ENCODE results near the gene SIPA1. TPM values are rescaled to one million over a fixed set of nuclear protein-coding genes. Genes with fewer than 3 reads are reported as not detected.

SIPA1 gene
- total and polyA plus RNA-seq, 2 of the 13 experiments (the other 11 are each of a cell fraction or from before 2014, with no cell fraction given), result 5.8 to 7.7 TPM

- TF ChIP-seq ZNF572 (CRISPR knock-in tag; IDR thresholded peaks at IDR 0.05) (no peak), ZNF350 (CRISPR knock-in tag; IDR thresholded peaks at IDR 0.05; ENCODE audit: borderline replicate concordance, low read depth) (no peak), ZNF687 (CRISPR knock-in tag; IDR thresholded peaks at IDR 0.05) (no peak), ZNF703 (CRISPR knock-in tag; IDR thresholded peaks at IDR 0.05; ENCODE audit: borderline replicate concordance) (no peak), KDM3A (CRISPR knock-in tag; IDR thresholded peaks at IDR 0.05; ENCODE audit: low read depth) (no peak), FOXP1 (IDR thresholded peaks at IDR 0.05) (no peak), FOXP1 (CRISPR knock-in tag; IDR thresholded peaks at IDR 0.05) (peak; percentile 78; the same call in 1 of the 2 replicates), MYNN (CRISPR knock-in tag; IDR thresholded peaks at IDR 0.05; ENCODE audit: low read depth) (no peak), DNMT1 (CRISPR knock-in tag; IDR thresholded peaks at IDR 0.05) (no peak), ZBTB38 (CRISPR knock-in tag; IDR thresholded peaks at IDR 0.05) (no peak), ZFP36L2 (CRISPR knock-in tag; IDR thresholded peaks at IDR 0.05) (no peak), AGO2 (optimal IDR thresholded peaks at IDR 0.05; ENCODE audit: low read depth, low read length) (no peak), ZNF431 (CRISPR knock-in tag; IDR thresholded peaks at IDR 0.05; ENCODE audit: borderline replicate concordance, low read depth) (no peak), FOXK1 (CRISPR knock-in tag; IDR thresholded peaks at IDR 0.05; ENCODE audit: borderline replicate concordance, low read depth) (no peak), RFXAP (CRISPR knock-in tag; IDR thresholded peaks at IDR 0.05; ENCODE audit: borderline replicate concordance) (no peak), SATB2 (CRISPR knock-in tag; IDR thresholded peaks at IDR 0.05) (no peak), ZZZ3 (CRISPR knock-in tag; IDR thresholded peaks at IDR 0.05; ENCODE audit: borderline replicate concordance) (no peak), HMG20A (CRISPR knock-in tag; IDR thresholded peaks at IDR 0.05; ENCODE audit: borderline replicate concordance) (0 out of 2 replicates have a peak, but pooled peaks have one; percentile 10)
- TF ChIP-seq, protein P1, sequence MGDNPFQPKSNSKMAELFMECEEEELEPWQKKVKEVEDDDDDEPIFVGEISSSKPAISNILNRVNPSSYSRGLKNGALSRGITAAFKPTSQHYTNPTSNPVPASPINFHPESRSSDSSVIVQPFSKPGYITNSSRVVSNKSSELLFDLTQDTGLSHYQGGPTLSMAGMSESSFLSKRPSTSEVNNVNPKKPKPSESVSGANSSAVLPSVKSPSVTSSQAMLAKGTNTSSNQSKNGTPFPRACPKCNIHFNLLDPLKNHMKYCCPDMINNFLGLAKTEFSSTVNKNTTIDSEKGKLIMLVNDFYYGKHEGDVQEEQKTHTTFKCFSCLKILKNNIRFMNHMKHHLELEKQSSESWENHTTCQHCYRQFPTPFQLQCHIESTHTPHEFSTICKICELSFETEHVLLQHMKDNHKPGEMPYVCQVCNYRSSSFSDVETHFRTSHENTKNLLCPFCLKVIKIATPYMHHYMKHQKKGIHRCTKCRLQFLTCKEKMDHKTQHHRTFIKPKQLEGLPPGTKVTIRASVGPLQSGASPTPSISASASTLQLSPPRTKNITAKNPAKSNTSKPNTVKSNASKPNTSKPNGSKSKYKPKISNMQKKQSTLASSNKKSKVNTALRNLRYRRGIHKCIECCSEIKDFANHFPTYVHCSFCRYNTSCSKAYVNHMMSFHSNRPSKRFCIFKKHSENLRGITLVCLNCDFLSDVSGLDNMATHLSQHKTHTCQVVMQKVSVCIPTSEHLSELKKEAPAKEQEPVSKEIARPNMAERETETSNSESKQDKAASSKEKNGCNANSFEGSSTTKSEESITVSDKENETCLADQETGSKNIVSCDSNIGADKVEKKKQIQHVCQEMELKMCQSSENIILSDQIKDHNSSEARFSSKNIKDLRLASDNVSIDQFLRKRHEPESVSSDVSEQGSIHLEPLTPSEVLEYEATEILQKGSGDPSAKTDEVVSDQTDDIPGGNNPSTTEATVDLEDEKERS (CRISPR knock-in tag; IDR thresholded peaks at IDR 0.05), result no peak
- TF ChIP-seq, protein P2, sequence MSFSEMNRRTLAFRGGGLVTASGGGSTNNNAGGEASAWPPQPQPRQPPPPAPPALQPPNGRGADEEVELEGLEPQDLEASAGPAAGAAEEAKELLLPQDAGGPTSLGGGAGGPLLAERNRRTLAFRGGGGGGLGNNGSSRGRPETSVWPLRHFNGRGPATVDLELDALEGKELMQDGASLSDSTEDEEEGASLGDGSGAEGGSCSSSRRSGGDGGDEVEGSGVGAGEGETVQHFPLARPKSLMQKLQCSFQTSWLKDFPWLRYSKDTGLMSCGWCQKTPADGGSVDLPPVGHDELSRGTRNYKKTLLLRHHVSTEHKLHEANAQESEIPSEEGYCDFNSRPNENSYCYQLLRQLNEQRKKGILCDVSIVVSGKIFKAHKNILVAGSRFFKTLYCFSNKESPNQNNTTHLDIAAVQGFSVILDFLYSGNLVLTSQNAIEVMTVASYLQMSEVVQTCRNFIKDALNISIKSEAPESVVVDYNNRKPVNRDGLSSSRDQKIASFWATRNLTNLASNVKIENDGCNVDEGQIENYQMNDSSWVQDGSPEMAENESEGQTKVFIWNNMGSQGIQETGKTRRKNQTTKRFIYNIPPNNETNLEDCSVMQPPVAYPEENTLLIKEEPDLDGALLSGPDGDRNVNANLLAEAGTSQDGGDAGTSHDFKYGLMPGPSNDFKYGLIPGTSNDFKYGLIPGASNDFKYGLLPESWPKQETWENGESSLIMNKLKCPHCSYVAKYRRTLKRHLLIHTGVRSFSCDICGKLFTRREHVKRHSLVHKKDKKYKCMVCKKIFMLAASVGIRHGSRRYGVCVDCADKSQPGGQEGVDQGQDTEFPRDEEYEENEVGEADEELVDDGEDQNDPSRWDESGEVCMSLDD (CRISPR knock-in tag; IDR thresholded peaks at IDR 0.05; ENCODE audit: borderline replicate concordance), result no peak
These were observed 57.7 kb downstream of the SIPA1 start (continued) for GRCh38 chr11:65695459-65696241.
